GM23338 (cell line): Measurements from ENCODE around the gene NRN1L.

Experiments
- CREB1 ChIP-seq: fragments of 250-450 bp; sonication (Bioruptor Pico); IDR thresholded peaks from 2 replicates; pipeline ENCODE4 v1.5.0; 2020; ENCODE audit warnings: low read depth, mild to moderate bottlenecking, moderate library complexity
- CTCF ChIP-seq, 2 experiments: fragments of 200-600 bp in 1 of 2; sonication (generic) in 1 of 2; conservative IDR thresholded peaks; 2 replicates each; pipeline versions ENCODE4 v1.5.1 to v1.6.1; 2016 to 2017; ENCODE audit warnings: antibody characterized with exemption in 2 of 2, low read depth in 2 of 2, mild to moderate bottlenecking in 2 of 2, moderate library complexity in 1 of 2
- ETS1 ChIP-seq: IDR thresholded peaks from 2 replicates; pipeline ENCODE4 v1.6.1; 2016; ENCODE audit warnings: antibody characterized with exemption
- EZH2 ChIP-seq: fragments of 200-600 bp; sonication (generic); IDR thresholded peaks from one replicate; pipeline ENCODE4 v1.8.0; 2017; ENCODE audit warnings: antibody characterized with exemption, mild to moderate bottlenecking, low read depth; ENCODE audit not compliant: unreplicated experiment
- EZH2phosphoT487 ChIP-seq: fragments of 200-600 bp; sonication (generic); IDR thresholded peaks from one replicate; pipeline ENCODE4 v1.8.1; 2018; ENCODE audit warnings: antibody characterized with exemption; ENCODE audit not compliant: unreplicated experiment
- JUNB ChIP-seq: IDR thresholded peaks from one replicate; pipeline ENCODE4 v1.6.1; 2016; ENCODE audit warnings: antibody characterized with exemption; ENCODE audit not compliant: unreplicated experiment
- NANOG ChIP-seq: IDR thresholded peaks from 2 replicates; pipeline ENCODE4 v1.6.1; 2016; ENCODE audit warnings: antibody characterized with exemption, borderline replicate concordance
- POLR2AphosphoS5 ChIP-seq: IDR thresholded peaks from 2 replicates; pipeline ENCODE4 v1.6.1; 2016; ENCODE audit warnings: antibody characterized with exemption, low read depth
- REST ChIP-seq: IDR thresholded peaks from one replicate; pipeline ENCODE4 v1.6.1; 2018; ENCODE audit warnings: antibody characterized with exemption; ENCODE audit not compliant: unreplicated experiment

- TF ChIP-seq CTCF (conservative IDR thresholded peaks at IDR 0.05; ENCODE audit: low read depth in 2 of 2) (no peak), EZH2 (no peak), REST (no peak), EZH2phosphoT487 (no peak), CREB1 (no peak), ETS1 (no peak), NANOG (no peak), POLR2AphosphoS5 (no peak), JUNB (no peak)
Measured at GRCh38 chr16:67837811-67838210, 46.9 kb upstream of the NRN1L start.
